Measurements from ENCODE around the gene PLIN3. TPM values are rescaled to one million over a fixed set of nuclear protein-coding genes. Genes with fewer than 3 reads are reported as not detected.

Gene PLIN3
- total RNA-seq, 1 experiment from 2014 or later = 207 TPM

DNA sequence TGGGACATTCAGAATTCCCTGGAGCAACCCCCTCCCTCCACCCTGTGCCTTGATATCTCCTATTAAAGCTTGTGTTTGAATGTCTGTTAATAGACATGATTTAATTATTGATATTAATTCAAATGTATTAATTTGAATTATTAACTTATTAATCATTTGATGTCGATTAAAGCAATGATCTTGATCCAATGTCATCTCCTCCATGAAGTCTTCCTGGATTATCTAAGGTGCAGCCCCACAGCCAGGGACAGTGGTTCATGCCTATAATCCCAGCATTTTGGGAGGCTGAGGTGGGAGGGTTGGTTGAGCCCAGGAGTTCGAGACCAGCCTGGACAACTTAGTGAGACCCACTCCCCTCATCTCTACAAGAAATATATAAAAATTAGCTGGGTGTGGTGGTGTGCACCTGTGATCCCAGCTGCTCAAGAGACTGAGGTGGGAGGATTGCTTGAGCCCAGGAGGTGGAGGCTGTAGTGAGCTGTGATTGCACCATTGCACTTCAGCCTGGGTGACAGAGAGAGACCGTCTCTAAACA is 66.3 kb downstream of the PLIN3 start (continued):
- no peak for TF ChIP-seq SRF (IDR thresholded peaks at IDR 0.05; ENCODE audit: low read depth)

DNA sequence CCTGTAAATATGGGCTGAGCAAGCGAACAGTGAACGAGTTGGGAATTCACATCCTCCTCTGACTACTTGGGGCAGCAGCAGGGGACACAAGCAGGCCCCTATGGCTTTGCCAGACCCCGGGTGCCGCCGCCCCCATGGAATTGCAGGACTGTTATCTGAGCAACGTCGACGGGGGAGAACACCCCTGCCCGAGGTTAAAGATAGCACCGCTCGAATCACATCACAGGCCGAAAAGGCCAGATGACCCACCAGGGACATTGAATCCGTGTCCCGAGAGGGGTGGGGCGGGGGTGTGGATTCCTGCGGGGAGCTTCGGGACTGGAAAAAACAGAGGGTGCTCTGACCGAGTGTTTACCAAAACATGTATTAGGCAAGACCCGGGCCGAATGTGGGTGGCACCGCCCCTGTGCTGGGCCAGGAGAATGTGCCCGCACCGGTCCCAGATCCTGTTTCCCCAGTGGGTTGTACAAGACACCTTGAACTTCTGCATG is 66.8 kb downstream of the PLIN3 start:
- no peak overlapping the region for H3K4me3 ChIP-seq (replicated peaks in 1 of 2; ENCODE audit: low read depth in 1 of 2, low read length in 2 of 2)
- H3K27me3 ChIP-seq (ENCODE audit: insufficient read depth, low read length) = no peaks in the 10 kb centered on the region
- H3K79me2 ChIP-seq (ENCODE audit: insufficient read depth, low read length) = peaks cover 17% of the 10 kb centered on the region
- BruUV-seq (replicated peaks) = no TSS peak
- CTCF ChIA-PET = interaction anchor here (0.8 to 2.1 kb wide), 2 partner anchors 9 kb away, joined by 6 to 9 read pairs; partner anchors contain the start of gene FEM1A
- no peaks in the 10 kb centered on the region for H3K9me2 ChIP-seq (ENCODE audit: insufficient read depth)
- no peak overlapping the region for H2AFZ ChIP-seq (ENCODE audit: low read depth, low read length, poor library complexity, severe bottlenecking)
- no peaks in the 10 kb centered on the region; a peak in 1 of 4 replicates for H3K36me3 ChIP-seq (ENCODE audit: control insufficient read depth in 1 of 2, insufficient read depth in 2 of 2, low read length in 2 of 2)
- no peaks in the 10 kb centered on the region for H4K20me1 ChIP-seq (ENCODE audit: insufficient read depth)
- peaks cover 0 to 6% of the 10 kb centered on the region in 2 experiments; a peak in 1 of 4 replicates for H3K4me1 ChIP-seq (ENCODE audit: control insufficient read depth in 1 of 2, insufficient read depth in 2 of 2, low read length in 2 of 2)
- H3K4me2 ChIP-seq (ENCODE audit: low read length) = no peak overlapping the region
- DNase-seq (ENCODE audit: low read depth, low spot score) = no peak
- POLR2A ChIA-PET = no interaction called here
- no peak overlapping the region for H3K9ac ChIP-seq (ENCODE audit: low read length)
- no peaks in the 10 kb centered on the region for H3K9me3 ChIP-seq (ENCODE audit: control insufficient read depth in 1 of 2, insufficient read depth in 1 of 2, low read depth in 1 of 2, low read length in 2 of 2)
- no peak for TF ChIP-seq TCF7L2 (IDR thresholded peaks at IDR 0.05; ENCODE audit: borderline replicate concordance, extremely low read depth, insufficient read depth, insufficient read length)
- TF ChIP-seq, protein P1, sequence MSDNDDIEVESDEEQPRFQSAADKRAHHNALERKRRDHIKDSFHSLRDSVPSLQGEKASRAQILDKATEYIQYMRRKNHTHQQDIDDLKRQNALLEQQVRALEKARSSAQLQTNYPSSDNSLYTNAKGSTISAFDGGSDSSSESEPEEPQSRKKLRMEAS (IDR thresholded peaks at IDR 0.05) = no peak
- TF ChIP-seq ELF1 (IDR thresholded peaks at IDR 0.05; ENCODE audit: borderline replicate concordance, low read depth) = no peak
- no peak overlapping the region for H3K27ac ChIP-seq (ENCODE audit: low read depth, low read length)
- ATAC-seq = no peak
- intact Hi-C loops (cut with micrococcal nuclease) = loop anchor here (10.0 kb wide), 1 partner anchor 226 kb away; no protein-coding TSS in a partner anchor
- RAD21 ChIA-PET (ENCODE audit: low non-redundant PET in 1 of 2, low total read pairs in 2 of 2, uncharacterized antibody in 2 of 2, unreplicated experiment in 2 of 2) = no interaction called here

DNA sequence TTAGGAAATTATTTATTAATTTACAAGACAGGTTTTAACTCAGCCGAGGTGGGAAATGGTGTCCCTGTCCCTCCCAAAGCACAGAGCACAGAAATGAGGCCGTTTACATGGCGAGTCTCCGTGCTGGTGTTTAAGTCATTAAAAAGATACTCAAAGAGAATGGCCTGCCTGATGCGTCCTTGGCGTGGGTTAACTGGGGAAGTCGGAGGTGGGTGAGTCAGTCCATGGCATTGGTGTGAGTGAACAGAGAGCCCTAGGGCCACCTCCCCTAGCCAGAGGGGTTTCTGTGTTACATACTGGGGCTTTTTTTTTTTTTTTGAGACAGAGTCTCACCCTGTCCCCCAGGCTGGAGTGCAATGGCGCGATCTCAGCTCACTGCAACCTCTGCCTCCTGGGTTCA is 72.1 kb downstream of the PLIN3 start:
- peaks cover 58% of the 10 kb centered on the region for H3K79me2 ChIP-seq (ENCODE audit: insufficient read depth, low read length)

More for the DNA sequence above, 72.1 kb downstream of the PLIN3 start:
- CTCF ChIA-PET = no interaction called here
- H3K9me3 ChIP-seq (ENCODE audit: control insufficient read depth in 1 of 2, insufficient read depth in 1 of 2, low read depth in 1 of 2, low read length in 2 of 2) = no peaks in the 10 kb centered on the region
- H3K27ac ChIP-seq (ENCODE audit: low read depth, low read length) = no peak overlapping the region
- RAD21 ChIA-PET (ENCODE audit: low non-redundant PET in 1 of 2, low total read pairs in 2 of 2, uncharacterized antibody in 2 of 2, unreplicated experiment in 2 of 2) = no interaction called here
- intact Hi-C loops (cut with micrococcal nuclease) = no loop called here
- BruUV-seq (replicated peaks) = no TSS peak
- H2AFZ ChIP-seq (ENCODE audit: low read depth, low read length, poor library complexity, severe bottlenecking) = no peak overlapping the region
- peaks cover 6 to 15% of the 10 kb centered on the region in 2 experiments; a peak in 3 of 4 replicates for H3K4me1 ChIP-seq (ENCODE audit: control insufficient read depth in 1 of 2, insufficient read depth in 2 of 2, low read length in 2 of 2)
- no peak for ATAC-seq
- H3K9me2 ChIP-seq (ENCODE audit: insufficient read depth) = no peaks in the 10 kb centered on the region
- peaks cover 6% of the 10 kb centered on the region; the same call in 1 of the 2 replicates for H4K20me1 ChIP-seq (ENCODE audit: insufficient read depth)
- peaks cover 10 to 25% of the 10 kb centered on the region in 2 experiments; a peak in 3 of 4 replicates for H3K36me3 ChIP-seq (ENCODE audit: control insufficient read depth in 1 of 2, insufficient read depth in 2 of 2, low read length in 2 of 2)
- no peak for TF ChIP-seq SIN3A (IDR thresholded peaks at IDR 0.05; ENCODE audit: low read depth)
- no peak for TF ChIP-seq POLR2AphosphoS5 (IDR thresholded peaks at IDR 0.05; ENCODE audit: low read depth, low read length)
- TF ChIP-seq ELF1 (IDR thresholded peaks at IDR 0.05; ENCODE audit: borderline replicate concordance, low read depth) = no peak
- TF ChIP-seq POLR2A (IDR thresholded peaks at IDR 0.05; ENCODE audit: borderline replicate concordance, extremely low read depth, insufficient read depth, insufficient read length) = no peak
- TF ChIP-seq CEBPB (IDR thresholded peaks at IDR 0.05; ENCODE audit: low read depth) = no peak
- no peak for TF ChIP-seq ZFX (IDR thresholded peaks at IDR 0.05)
- no peak for TF ChIP-seq SP1 (IDR thresholded peaks at IDR 0.05; ENCODE audit: low read depth)
- TF ChIP-seq CBX3 (IDR thresholded peaks at IDR 0.05; ENCODE audit: low read depth) = no peak
- TF ChIP-seq, protein P2, sequence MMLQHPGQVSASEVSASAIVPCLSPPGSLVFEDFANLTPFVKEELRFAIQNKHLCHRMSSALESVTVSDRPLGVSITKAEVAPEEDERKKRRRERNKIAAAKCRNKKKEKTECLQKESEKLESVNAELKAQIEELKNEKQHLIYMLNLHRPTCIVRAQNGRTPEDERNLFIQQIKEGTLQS (IDR thresholded peaks at IDR 0.05) = no peak
- TF ChIP-seq, protein P3, sequence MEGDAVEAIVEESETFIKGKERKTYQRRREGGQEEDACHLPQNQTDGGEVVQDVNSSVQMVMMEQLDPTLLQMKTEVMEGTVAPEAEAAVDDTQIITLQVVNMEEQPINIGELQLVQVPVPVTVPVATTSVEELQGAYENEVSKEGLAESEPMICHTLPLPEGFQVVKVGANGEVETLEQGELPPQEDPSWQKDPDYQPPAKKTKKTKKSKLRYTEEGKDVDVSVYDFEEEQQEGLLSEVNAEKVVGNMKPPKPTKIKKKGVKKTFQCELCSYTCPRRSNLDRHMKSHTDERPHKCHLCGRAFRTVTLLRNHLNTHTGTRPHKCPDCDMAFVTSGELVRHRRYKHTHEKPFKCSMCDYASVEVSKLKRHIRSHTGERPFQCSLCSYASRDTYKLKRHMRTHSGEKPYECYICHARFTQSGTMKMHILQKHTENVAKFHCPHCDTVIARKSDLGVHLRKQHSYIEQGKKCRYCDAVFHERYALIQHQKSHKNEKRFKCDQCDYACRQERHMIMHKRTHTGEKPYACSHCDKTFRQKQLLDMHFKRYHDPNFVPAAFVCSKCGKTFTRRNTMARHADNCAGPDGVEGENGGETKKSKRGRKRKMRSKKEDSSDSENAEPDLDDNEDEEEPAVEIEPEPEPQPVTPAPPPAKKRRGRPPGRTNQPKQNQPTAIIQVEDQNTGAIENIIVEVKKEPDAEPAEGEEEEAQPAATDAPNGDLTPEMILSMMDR (IDR thresholded peaks at IDR 0.05 in 2 of 3, conservative IDR thresholded peaks at IDR 0.05 in 1 of 3; ENCODE audit: borderline replicate concordance in 1 of 3, insufficient read depth in 1 of 3, low read depth in 2 of 3, low read length in 2 of 3) = no peak
- TF ChIP-seq RAD21 (IDR thresholded peaks at IDR 0.05; ENCODE audit: low read depth) = no peak
- TF ChIP-seq TCF7L2 (IDR thresholded peaks at IDR 0.05; ENCODE audit: borderline replicate concordance, extremely low read depth, insufficient read depth, insufficient read length) = no peak
- TF ChIP-seq EZH2 (IDR thresholded peaks at IDR 0.05) = no peak
- TF ChIP-seq FOSL1 (IDR thresholded peaks at IDR 0.05; ENCODE audit: low read depth) = no peak
- TF ChIP-seq JUND (IDR thresholded peaks at IDR 0.05) = no peak
- no peak for TF ChIP-seq SRF (IDR thresholded peaks at IDR 0.05; ENCODE audit: low read depth)
- no peak overlapping the region for H3K4me2 ChIP-seq (ENCODE audit: low read length)
- no peak overlapping the region for H3K9ac ChIP-seq (ENCODE audit: low read length)
- no peaks in the 10 kb centered on the region for H3K27me3 ChIP-seq (ENCODE audit: insufficient read depth, low read length)
- POLR2A ChIA-PET = no interaction called here
- no peak for DNase-seq (ENCODE audit: low read depth, low spot score)
- no peak overlapping the region for H3K4me3 ChIP-seq (replicated peaks in 1 of 2; ENCODE audit: low read depth in 1 of 2, low read length in 2 of 2)
